HEK293 (cell line): ENCODE data around the gene KPNA6.

Experiments used
- ZNF23 ChIP-seq: fragments of 450-650 bp; formaldehyde crosslinking; IDR thresholded peaks from 2 replicates; pipeline ENCODE4 v1.5.1; 2016; ENCODE audit warnings: missing biosample characterization, missing genetic modification characterization, borderline replicate concordance
- ZNF701 ChIP-seq: fragments of 450-650 bp; formaldehyde crosslinking; IDR thresholded peaks from 2 replicates; pipeline ENCODE4 v1.5.1; 2016; ENCODE audit warnings: missing biosample characterization, missing genetic modification characterization

DNA sequence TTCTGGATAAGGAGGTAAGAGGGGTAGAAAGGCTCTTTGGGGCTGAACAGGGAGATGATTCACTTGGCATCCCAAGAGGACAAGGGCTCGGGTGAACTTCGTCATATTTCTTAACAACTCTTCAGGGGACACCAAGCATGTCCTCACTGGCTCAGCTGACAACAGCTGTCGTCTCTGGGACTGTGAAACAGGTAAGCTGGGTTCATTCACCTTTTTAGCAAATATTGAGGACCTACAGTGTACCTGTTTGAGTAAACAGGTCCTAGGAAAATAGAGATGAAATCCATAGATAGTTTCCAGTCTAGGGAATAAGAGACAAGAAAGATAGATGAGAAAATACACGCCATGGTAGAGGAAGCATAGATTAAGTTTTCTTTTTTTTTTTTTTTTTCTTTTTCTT is 116.4 kb downstream of the KPNA6 start:
- no peak for TF ChIP-seq ZNF701
- TF ChIP-seq ZNF23 (tag by site-specific recombination): no peak
